AG04450 (cell line): Measurements from ENCODE around the gene PSMC6. TPM values are rescaled to one million over a fixed set of nuclear protein-coding genes. Genes with fewer than 3 reads are reported as not detected.
"Not testable (repeated sequence)": the region's sequence is repeated elsewhere in the genome, so short reads cannot be mapped to it uniquely, and the experiment has no call there.

Experiments used
- CTCF ChIA-PET: fragments of 300-600, 350-600 bp; formaldehyde crosslinking; extraction: SDS; loops from one replicate; lab custom pipeline; 2022; ENCODE audit warnings: antibody characterized with exemption, inconsistent platforms; lab: Charles Lee
- POLR2A ChIA-PET: fragments of 350-600 bp; formaldehyde crosslinking; extraction: SDS; loops from one replicate; lab custom pipeline; 2021; ENCODE audit warnings: antibody characterized with exemption, inconsistent platforms; lab: Yijun Ruan, JAX
- DNase-seq: peaks from one replicate; pipeline ENCODE4 v3.0.0-alpha.2; 2011; ENCODE audit warnings: low read depth, low spot score
- H3K27ac ChIP-seq: one replicate; pipeline ENCODE4 v1.5.1; 2012; ENCODE audit warnings: low read depth, low read length, control low read depth
- H3K27me3 ChIP-seq: one replicate; pipeline ENCODE4 v1.6.0; 2012; ENCODE audit warnings: low read length; ENCODE audit not compliant: control insufficient read depth, insufficient read depth
- H3K4me3 ChIP-seq: 2 replicates; pipeline ENCODE4 v1.5.1; 2011; ENCODE audit warnings: mild to moderate bottlenecking, low read depth, low read length, control low read depth
- H3K9me3 ChIP-seq: 2 replicates; pipeline ENCODE4 v1.5.1; 2012; ENCODE audit warnings: low read length; ENCODE audit not compliant: control insufficient read depth, insufficient read depth
- CTCF ChIP-seq: IDR thresholded peaks from 2 replicates; pipeline ENCODE4 v1.5.1; 2011; ENCODE audit warnings: low read depth, low read length, control low read depth, inconsistent platforms
- polyA plus RNA-seq: library from polyadenylated mRNA; depleted of rRNA; stranded (reverse); fragments of >200 nt; gene quantifications from 2 replicates; pipeline ENCODE4 v1.2.3, GENCODE V29; 2011; rRNA removed

PSMC6 gene
- polyA plus RNA-seq, 1 experiment, result 140 TPM

- CTCF ChIA-PET, result no interaction called here
- POLR2A ChIA-PET, result no interaction called here
Observed at GRCh38 chr14:52759145-52759544, 52.1 kb downstream of the PSMC6 start.

GRCh38 chr14:52762923-52763322 lies 55.9 kb downstream of the PSMC6 start:
- H3K27me3 ChIP-seq, H3K27ac ChIP-seq, POLR2A ChIA-PET, H3K9me3 ChIP-seq, H3K4me3 ChIP-seq, DNase-seq: not testable (repeated sequence)
- CTCF ChIA-PET, result interaction anchor here (0.6 kb wide), 1 partner anchor 22 kb away, joined by 3 read pairs; no protein-coding TSS in a partner anchor

More at GRCh38 chr14:52759145-52759544, 52.1 kb downstream of the PSMC6 start:
- no peak overlapping the region for H3K27ac ChIP-seq
- H3K9me3 ChIP-seq, result no peaks in the 10 kb centered on the region
- no peaks in the 10 kb centered on the region for H3K27me3 ChIP-seq
- H3K4me3 ChIP-seq, result no peak overlapping the region
- no peak for DNase-seq
- TF ChIP-seq CTCF, result no peak

GRCh38 chr14:52767058-52767833 lies 60.2 kb downstream of the PSMC6 start:
- ChIA-PET CTCF (no interaction called here), POLR2A (no interaction called here)
- no peak overlapping the region for H3K27ac ChIP-seq
- no peaks in the 10 kb centered on the region for H3K9me3 ChIP-seq
- TF ChIP-seq CTCF, result no peak
- DNase-seq, result no peak
- H3K4me3 ChIP-seq, result no peak overlapping the region
- no peaks in the 10 kb centered on the region for H3K27me3 ChIP-seq

- POLR2A ChIA-PET, result no interaction called here
Observed at GRCh38 chr14:52769887-52770286, 62.9 kb downstream of the PSMC6 start.

GRCh38 chr14:52776816-52777215 lies 69.8 kb downstream of the PSMC6 start:
- TF ChIP-seq CTCF, result no peak
- POLR2A ChIA-PET, result no interaction called here
- CTCF ChIA-PET, result no interaction called here

More at GRCh38 chr14:52769887-52770286, 62.9 kb downstream of the PSMC6 start:
- H3K27ac ChIP-seq, result no peak overlapping the region
- CTCF ChIA-PET, result no interaction called here
- no peak overlapping the region for H3K4me3 ChIP-seq
- H3K9me3 ChIP-seq, result no peaks in the 10 kb centered on the region
- TF ChIP-seq CTCF, result no peak
- DNase-seq, result no peak
- H3K27me3 ChIP-seq, result no peaks in the 10 kb centered on the region

More at GRCh38 chr14:52776816-52777215, 69.8 kb downstream of the PSMC6 start:
- Histone ChIP-seq H3K27ac (no peak overlapping the region), H3K9me3 (no peaks in the 10 kb centered on the region), H3K4me3 (no peak overlapping the region), H3K27me3 (no peaks in the 10 kb centered on the region)
- DNase-seq, result no peak

Other genes starting within 250 kb of the PSMC6 start
- 2.5 and 3.8 TPM in 2 replicates for gene TXNDC16, start 154.7 kb upstream of the PSMC6 start, polyA plus RNA-seq
- gene GPR137C, start 154.4 kb upstream of the PSMC6 start, polyA plus RNA-seq, result 0.97 and 1.3 TPM in 2 replicates
- gene ERO1A, start 11.6 kb upstream of the PSMC6 start, polyA plus RNA-seq, result 30.9 and 43.6 TPM in 2 replicates
- gene STYX, start 23.0 kb downstream of the PSMC6 start, polyA plus RNA-seq, result 9.7 and 13.1 TPM in 2 replicates
- 40.7 and 47.2 TPM in 2 replicates for gene GNPNAT1, start 84.4 kb downstream of the PSMC6 start, polyA plus RNA-seq
- gene FERMT2, start 243.8 kb downstream of the PSMC6 start, polyA plus RNA-seq, result 336 and 485 TPM in 2 replicates